PFSK-1 (cell line): ENCODE measurements around the gene TMTC3.

Source experiments
- POLR2AphosphoS5 ChIP-seq: IDR thresholded peaks from 2 replicates; pipeline ENCODE4 v1.6.1; 2012; ENCODE audit warnings: low read depth, mild to moderate bottlenecking, control low read depth, low read length, moderate library complexity
- SIN3A ChIP-seq: IDR thresholded peaks from 2 replicates; pipeline ENCODE4 v1.6.1; 2012; ENCODE audit warnings: mild to moderate bottlenecking, low read length, moderate library complexity, borderline replicate concordance; ENCODE audit not compliant: insufficient read depth

- TF ChIP-seq POLR2AphosphoS5 (no peak), SIN3A (no peak)
Observed at GRCh38 chr12:88237954-88238353, 95.8 kb downstream of the TMTC3 start.
